CD4-positive, alpha-beta T cell treated with Interleukin-15 for 4 hours (primary cell): ENCODE measurements around the gene CFHR5.
"Not testable (repeated sequence)": the region's sequence is repeated elsewhere in the genome, so short reads cannot be mapped to it uniquely, and the experiment has no call there.

Experiments used
- DNase-seq: peaks from one replicate; pipeline ENCODE4 v3.0.0-alpha.2; 2020; ENCODE audit warnings: low spot score

The CFHR5 gene

GRCh38 chr1:197017558-197018146 lies 40.3 kb downstream of the CFHR5 start:
- DNase-seq = no peak

DNA sequence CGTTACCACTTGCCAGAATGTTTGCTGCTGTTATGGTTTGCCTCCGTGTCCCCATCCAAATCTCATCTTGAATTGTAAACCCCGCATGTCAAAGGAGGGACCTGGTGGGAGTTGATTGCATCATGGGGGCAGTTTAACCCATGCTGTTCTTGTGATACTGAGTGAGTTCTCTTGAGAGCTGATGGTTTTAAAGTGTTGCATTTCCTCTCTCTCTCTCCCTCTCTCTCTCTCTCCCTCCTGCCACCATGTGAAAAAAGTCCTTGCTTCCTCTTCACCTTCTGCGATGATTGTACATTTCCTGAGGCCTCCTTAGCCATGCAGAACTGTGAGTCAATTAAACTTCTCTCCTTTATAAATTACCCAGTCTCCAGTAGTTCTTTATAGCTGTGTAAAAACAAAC lies 44.4 kb downstream of the CFHR5 start:
- DNase-seq = no peak

GRCh38 chr1:197024460-197024859 lies 47.1 kb downstream of the CFHR5 start:
- no peak for DNase-seq

- DNase-seq = no peak
Observed at GRCh38 chr1:197027359-197027758, 50.0 kb downstream of the CFHR5 start.

DNA sequence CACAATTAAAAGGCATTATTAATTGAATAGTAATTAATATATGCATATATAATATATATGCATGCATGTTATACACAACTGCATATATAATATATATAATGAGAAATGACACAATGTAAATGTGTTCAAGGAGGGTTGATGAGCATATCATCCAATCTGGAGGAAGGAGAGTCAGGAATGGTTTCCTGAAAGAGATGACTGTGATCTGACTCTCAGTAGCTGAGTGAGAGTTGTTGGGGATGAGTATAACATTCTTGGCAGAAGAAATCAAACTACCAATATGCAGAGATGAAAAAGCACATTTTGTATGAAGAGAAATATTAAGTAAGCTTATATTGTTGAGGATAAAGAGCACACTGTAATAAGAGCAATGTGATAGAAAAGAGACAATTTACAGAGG lies 52.4 kb downstream of the CFHR5 start:
- no peak for DNase-seq

- not testable (repeated sequence) for DNase-seq
Observed at GRCh38 chr1:197034631-197035339, 57.4 kb downstream of the CFHR5 start.

DNA sequence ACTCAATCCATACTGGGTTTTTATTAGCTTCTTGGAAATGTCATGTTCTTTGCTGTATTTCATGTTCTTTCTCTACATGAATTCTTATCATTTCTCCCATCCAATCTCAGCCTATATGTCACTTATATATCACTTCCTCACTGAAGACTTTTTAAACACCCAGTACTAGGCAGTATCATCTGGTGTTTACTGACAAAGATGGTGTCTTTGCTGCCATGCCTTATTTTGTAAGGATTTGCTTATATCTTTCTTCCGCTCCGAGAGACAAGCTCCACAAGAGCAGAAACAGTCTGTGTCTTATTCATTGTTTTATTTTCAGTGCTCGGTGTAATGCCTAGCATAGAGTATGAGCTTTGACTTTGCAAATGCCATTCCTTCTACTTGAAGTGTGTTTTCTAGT lies 59.5 kb downstream of the CFHR5 start:
- DNase-seq = no peak

DNA sequence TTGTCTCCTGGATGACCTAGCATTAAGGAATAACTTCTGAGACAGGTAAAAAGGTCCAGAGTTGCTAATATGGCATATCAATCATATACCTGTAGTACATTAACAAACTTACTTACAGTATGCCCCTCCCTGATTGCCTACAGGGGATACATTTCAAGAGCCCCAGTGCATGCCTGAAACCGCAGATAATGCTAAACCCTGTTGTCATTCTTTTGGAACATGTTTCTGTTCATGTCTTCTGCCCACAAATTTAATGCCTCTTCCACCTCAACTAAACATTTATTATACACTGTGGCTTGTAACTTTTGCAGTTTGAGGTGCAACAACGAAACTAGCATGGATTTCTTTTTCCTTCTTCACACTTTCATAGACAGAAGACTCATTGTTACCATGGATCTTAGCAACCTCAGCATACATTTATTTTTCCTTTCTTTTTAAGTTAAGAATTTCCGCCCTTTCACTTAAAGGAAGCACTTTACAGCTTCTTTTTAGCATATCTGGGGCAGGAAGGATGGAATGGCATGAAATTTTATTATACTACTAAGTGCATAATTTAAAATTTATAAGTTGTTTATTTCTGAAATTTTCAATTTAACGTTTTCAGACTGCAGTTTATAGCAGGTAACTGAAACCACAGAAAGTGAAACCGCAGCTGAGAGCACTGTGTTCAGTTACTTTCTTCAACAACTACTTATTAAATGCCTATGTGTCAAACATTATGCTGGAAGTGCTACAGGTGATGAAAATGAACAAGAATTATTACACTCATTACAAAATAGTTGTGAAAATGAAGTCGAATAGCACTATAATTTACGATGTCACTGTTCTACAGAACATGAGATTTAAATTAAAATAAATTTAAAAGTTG lies 64.4 kb downstream of the CFHR5 start:
- DNase-seq = no peak

GRCh38 chr1:197042676-197043341 lies 65.5 kb downstream of the CFHR5 start:
- no peak for DNase-seq

DNA sequence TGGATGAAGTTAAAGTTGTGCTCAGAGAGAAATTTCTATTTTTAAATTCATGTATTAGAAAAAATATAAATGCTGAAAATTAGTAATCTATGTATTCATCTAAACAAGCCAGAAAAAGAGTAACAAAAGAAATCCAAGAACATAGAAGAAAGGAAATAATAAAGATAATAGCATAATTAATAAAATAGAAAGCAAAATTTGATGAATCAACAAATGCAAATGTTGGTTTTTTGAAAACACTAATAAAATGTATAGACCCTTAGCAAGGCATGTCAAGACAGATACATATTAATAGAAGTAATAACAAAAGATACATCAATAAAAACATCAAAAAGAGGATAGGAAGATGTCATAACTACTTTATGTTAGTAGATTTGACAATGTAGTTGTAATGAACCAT lies 71.7 kb downstream of the CFHR5 start:
- DNase-seq = no peak
